Measurements from ENCODE around the gene FAM50B.

FAM50B gene

GRCh38 chr6:3801960-3802359 lies 47.2 kb upstream of the FAM50B start:
- no peaks in the 10 kb centered on the region for H3F3A ChIP-seq (ENCODE audit: low read depth)
- no peaks in the 10 kb centered on the region for H3K9me3 ChIP-seq (ENCODE audit: insufficient read depth, low read depth, low read length)
- no peak overlapping the region for H3K4me2 ChIP-seq (ENCODE audit: low read depth, low read length, poor library complexity, severe bottlenecking)
- H2AFZ ChIP-seq (ENCODE audit: low read length), result no peak overlapping the region
- H3K9me2 ChIP-seq (replicated peaks; ENCODE audit: low read depth, low read length), result no peaks in the 10 kb centered on the region
- no peaks in the 10 kb centered on the region for H4K20me1 ChIP-seq (ENCODE audit: insufficient read depth, low read length, poor library complexity, severe bottlenecking)
- no peak overlapping the region for H3K4me3 ChIP-seq (ENCODE audit: low read length, poor library complexity, severe bottlenecking)
- TF ChIP-seq, protein P1, sequence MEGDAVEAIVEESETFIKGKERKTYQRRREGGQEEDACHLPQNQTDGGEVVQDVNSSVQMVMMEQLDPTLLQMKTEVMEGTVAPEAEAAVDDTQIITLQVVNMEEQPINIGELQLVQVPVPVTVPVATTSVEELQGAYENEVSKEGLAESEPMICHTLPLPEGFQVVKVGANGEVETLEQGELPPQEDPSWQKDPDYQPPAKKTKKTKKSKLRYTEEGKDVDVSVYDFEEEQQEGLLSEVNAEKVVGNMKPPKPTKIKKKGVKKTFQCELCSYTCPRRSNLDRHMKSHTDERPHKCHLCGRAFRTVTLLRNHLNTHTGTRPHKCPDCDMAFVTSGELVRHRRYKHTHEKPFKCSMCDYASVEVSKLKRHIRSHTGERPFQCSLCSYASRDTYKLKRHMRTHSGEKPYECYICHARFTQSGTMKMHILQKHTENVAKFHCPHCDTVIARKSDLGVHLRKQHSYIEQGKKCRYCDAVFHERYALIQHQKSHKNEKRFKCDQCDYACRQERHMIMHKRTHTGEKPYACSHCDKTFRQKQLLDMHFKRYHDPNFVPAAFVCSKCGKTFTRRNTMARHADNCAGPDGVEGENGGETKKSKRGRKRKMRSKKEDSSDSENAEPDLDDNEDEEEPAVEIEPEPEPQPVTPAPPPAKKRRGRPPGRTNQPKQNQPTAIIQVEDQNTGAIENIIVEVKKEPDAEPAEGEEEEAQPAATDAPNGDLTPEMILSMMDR (conservative IDR thresholded peaks at IDR 0.05; ENCODE audit: low read length), result no peak
- no peak for TF ChIP-seq EZH2phosphoT487 (IDR thresholded peaks at IDR 0.05; ENCODE audit: borderline replicate concordance)
- no peaks in the 10 kb centered on the region for H3K79me2 ChIP-seq (ENCODE audit: insufficient read depth, low read length)
- no peaks in the 10 kb centered on the region for H3K36me3 ChIP-seq (ENCODE audit: insufficient read depth, low read length)
- H3K9ac ChIP-seq (ENCODE audit: low read depth, low read length, poor library complexity, severe bottlenecking), result no peak overlapping the region
- no peaks in the 10 kb centered on the region for H3K27me3 ChIP-seq (ENCODE audit: insufficient read depth, low read length, poor library complexity, severe bottlenecking)
- peaks cover 10% of the 10 kb centered on the region for H3K4me1 ChIP-seq (ENCODE audit: insufficient read depth, low read length, poor library complexity, severe bottlenecking)

GRCh38 chr6:3803627-3804468 lies 45.3 kb upstream of the FAM50B start:
- H3K4me3 ChIP-seq (ENCODE audit: low read length, poor library complexity, severe bottlenecking), result no peak overlapping the region
- H3K9me2 ChIP-seq (replicated peaks; ENCODE audit: low read depth, low read length), result no peaks in the 10 kb centered on the region
- H3K9me3 ChIP-seq (ENCODE audit: insufficient read depth, low read depth, low read length), result no peaks in the 10 kb centered on the region
- no peaks in the 10 kb centered on the region for H3F3A ChIP-seq (ENCODE audit: low read depth)
- no peaks in the 10 kb centered on the region for H3K79me2 ChIP-seq (ENCODE audit: insufficient read depth, low read length)
- no peak overlapping the region for H3K4me2 ChIP-seq (ENCODE audit: low read depth, low read length, poor library complexity, severe bottlenecking)
- no peaks in the 10 kb centered on the region for H4K20me1 ChIP-seq (ENCODE audit: insufficient read depth, low read length, poor library complexity, severe bottlenecking)
- no peak for TF ChIP-seq EZH2phosphoT487 (IDR thresholded peaks at IDR 0.05; ENCODE audit: borderline replicate concordance)
- TF ChIP-seq, protein P1 (conservative IDR thresholded peaks at IDR 0.05; ENCODE audit: low read length), result no peak
- peaks cover 2% of the 10 kb centered on the region for H3K4me1 ChIP-seq (ENCODE audit: insufficient read depth, low read length, poor library complexity, severe bottlenecking)
- H2AFZ ChIP-seq (ENCODE audit: low read length), result no peak overlapping the region
- H3K36me3 ChIP-seq (ENCODE audit: insufficient read depth, low read length), result no peaks in the 10 kb centered on the region
- no peaks in the 10 kb centered on the region for H3K27me3 ChIP-seq (ENCODE audit: insufficient read depth, low read length, poor library complexity, severe bottlenecking)
- H3K9ac ChIP-seq (ENCODE audit: low read depth, low read length, poor library complexity, severe bottlenecking), result no peak overlapping the region

DNA sequence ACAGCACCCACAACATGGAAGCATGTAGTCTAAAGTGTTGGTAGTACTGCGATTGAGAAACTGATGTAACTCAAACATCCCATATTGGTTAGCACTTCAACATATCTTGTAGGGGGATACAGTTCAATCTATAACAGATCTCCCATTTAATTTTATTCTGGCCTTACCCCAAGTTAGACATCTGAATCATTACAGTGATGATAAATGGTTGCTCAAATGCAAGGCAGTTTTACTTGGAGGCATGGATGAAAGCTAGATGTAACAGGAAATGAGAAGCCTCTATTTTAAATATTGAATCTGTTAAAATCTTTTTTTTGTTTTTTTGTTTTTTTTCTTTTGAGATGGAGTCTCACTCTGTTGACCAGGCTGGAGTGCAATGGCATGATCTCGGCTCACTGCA lies 44.2 kb upstream of the FAM50B start:
- no peak for TF ChIP-seq EZH2phosphoT487 (IDR thresholded peaks at IDR 0.05; ENCODE audit: borderline replicate concordance)
- TF ChIP-seq, protein P1 (conservative IDR thresholded peaks at IDR 0.05; ENCODE audit: low read length), result no peak
- H2AFZ ChIP-seq (ENCODE audit: low read length), result no peak overlapping the region
- H3K4me1 ChIP-seq (ENCODE audit: insufficient read depth, low read length, poor library complexity, severe bottlenecking), result no peaks in the 10 kb centered on the region
- H3K36me3 ChIP-seq (ENCODE audit: insufficient read depth, low read length), result no peaks in the 10 kb centered on the region
- no peak overlapping the region for H3K9ac ChIP-seq (ENCODE audit: low read depth, low read length, poor library complexity, severe bottlenecking)
- no peak overlapping the region for H3K4me3 ChIP-seq (ENCODE audit: low read length, poor library complexity, severe bottlenecking)
- H3K79me2 ChIP-seq (ENCODE audit: insufficient read depth, low read length), result no peaks in the 10 kb centered on the region
- H4K20me1 ChIP-seq (ENCODE audit: insufficient read depth, low read length, poor library complexity, severe bottlenecking), result no peaks in the 10 kb centered on the region
- H3F3A ChIP-seq (ENCODE audit: low read depth), result no peaks in the 10 kb centered on the region
- H3K4me2 ChIP-seq (ENCODE audit: low read depth, low read length, poor library complexity, severe bottlenecking), result no peak overlapping the region
- H3K9me2 ChIP-seq (replicated peaks; ENCODE audit: low read depth, low read length), result no peaks in the 10 kb centered on the region
- no peaks in the 10 kb centered on the region for H3K27me3 ChIP-seq (ENCODE audit: insufficient read depth, low read length, poor library complexity, severe bottlenecking)
- no peaks in the 10 kb centered on the region for H3K9me3 ChIP-seq (ENCODE audit: insufficient read depth, low read depth, low read length)
